22Rv1 (cell line): Measurements from ENCODE around the gene SLC25A13.

ENCODE experiments used
- CTCF ChIP-seq: fragments of 450-650 bp; IDR thresholded peaks from 2 replicates; pipeline ENCODE4 v1.5.1; 2017; ENCODE audit warnings: mild to moderate bottlenecking
- ZFX ChIP-seq: fragments of 450-650 bp; IDR thresholded peaks from 2 replicates; pipeline ENCODE4 v1.6.1; 2017; ENCODE audit warnings: antibody characterized with exemption, borderline replicate concordance

GRCh38 chr7:96224685-96225084, 97.2 kb downstream of the SLC25A13 start:
- TF ChIP-seq CTCF (peak; percentile 14; the same call in 1 of the 2 replicates), ZFX (no peak)
